GM21423 (cell line): Measurements from ENCODE around the gene PCLAF.
"Not testable (repeated sequence)": the region's sequence is repeated elsewhere in the genome, so short reads cannot be mapped to it uniquely, and the experiment has no call there.

ENCODE experiments used
- ATAC-seq: cut with Tn5 transposase; IDR thresholded peaks from one replicate; pipeline ENCODE4 v1.9.1; 2021; ENCODE audit warnings: mild to moderate bottlenecking, moderate library complexity; ENCODE audit not compliant: unreplicated experiment

Gene PCLAF

GRCh38 chr15:64326458-64326857 lies 54.8 kb downstream of the PCLAF start:
- ATAC-seq: not testable (repeated sequence)

GRCh38 chr15:64324165-64324877 lies 56.9 kb downstream of the PCLAF start:
- no peak for ATAC-seq

- no peak for ATAC-seq
Observed at GRCh38 chr15:64315216-64315615, 66.0 kb downstream of the PCLAF start.

GRCh38 chr15:64314456-64314855 lies 66.8 kb downstream of the PCLAF start:
- no peak for ATAC-seq
